ENCODE data around the gene MYO9A.
"Not testable (repeated sequence)": the region's sequence is repeated elsewhere in the genome, so short reads cannot be mapped to it uniquely, and the experiment has no call there.

The MYO9A gene

GRCh38 chr15:72086920-72087648 lies 30.9 kb downstream of the MYO9A start:
- no peak for DNase-seq

GRCh38 chr15:72086010-72086697 lies 31.8 kb downstream of the MYO9A start:
- DNase-seq, result no peak

DNA sequence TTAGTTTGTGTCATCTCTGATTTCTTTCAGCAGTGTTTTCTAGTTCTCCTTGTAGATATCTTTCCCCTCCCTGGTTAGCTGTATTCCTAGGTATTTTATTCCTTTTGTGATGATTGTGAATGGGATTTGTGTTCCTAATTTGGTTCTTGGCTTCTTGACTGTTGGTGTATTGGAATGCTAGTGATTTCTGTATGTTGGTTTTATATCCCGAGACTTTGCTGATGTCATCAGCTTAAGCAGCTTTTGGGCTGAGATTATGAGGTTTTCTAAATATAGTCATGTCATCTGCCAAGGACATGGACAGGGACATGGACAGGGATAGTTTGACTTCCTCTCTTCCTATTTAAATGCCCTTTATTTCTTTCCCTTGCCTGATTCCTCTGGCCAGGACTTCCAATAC lies 35.8 kb downstream of the MYO9A start:
- DNase-seq, result no peak

DNA sequence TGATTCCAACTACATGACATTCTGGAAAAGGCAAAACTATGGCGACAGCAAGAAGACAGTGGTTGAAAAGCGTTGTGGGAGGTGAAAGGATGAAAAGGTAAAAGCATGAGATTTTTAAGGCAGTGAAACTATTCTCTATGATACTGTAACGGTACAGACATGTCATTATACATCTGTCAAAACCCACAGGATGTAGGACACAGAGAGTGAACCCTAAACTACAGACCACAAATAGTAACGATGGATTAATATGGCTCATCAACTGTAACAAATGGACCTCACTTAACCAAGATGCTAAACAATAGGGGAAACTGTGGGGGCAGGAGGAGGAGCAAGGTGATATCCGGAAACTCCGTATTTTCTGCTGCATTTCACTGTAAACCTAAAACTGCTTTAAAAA lies 39.1 kb downstream of the MYO9A start:
- DNase-seq, result no peak

DNA sequence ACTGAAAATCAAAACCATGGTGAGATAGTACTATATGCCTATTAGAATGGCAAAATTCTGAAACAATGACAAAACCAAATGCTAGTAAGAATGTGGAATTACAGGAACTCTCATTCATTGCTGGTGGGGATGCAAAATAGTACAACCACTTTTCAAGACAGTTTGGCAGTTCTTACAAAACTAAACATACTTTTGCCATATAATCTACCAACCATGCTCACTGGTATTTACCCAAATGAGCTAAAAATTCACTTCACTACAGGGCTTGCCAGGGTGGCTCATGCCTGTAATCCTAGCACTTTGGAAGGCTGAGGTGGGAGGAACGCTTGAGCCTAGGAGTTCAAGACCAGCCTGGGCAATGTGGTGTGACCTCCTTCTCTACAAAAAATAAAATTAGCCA lies 40.0 kb downstream of the MYO9A start:
- no peak for DNase-seq

DNA sequence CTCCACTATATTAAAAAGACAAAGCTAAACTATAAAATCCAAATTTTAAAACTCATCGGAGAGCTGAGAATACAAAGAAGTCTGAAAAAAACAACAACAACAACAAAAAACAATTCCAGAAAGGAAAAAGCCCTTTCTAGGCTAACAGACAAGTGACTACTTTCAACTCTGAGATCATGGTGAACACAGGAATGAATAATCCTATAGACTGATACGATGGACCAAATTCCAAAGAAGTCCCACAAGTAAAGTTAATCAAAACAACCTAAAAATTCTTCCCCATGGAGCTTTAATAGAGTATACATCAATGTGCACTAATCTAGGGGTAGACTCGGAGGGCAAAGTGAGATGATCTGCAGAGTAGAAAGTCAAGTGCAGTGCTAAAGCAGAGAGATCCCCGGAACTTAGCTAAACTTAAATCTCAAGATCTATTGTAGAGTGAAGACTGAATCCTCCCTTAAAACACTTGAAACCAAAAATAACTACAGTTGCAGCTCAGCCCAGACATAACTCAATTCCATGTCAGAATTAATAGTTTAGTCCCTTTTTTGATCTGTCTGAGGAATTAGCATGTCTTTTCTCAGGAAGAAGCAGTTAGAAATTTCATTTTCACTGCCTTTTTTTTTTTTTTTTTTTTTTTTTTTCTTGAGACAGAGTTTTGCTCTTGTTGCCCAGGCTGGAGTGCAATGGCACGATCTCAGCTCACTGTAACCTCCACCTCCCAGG lies 43.5 kb downstream of the MYO9A start:
- DNase-seq, result no peak

DNA sequence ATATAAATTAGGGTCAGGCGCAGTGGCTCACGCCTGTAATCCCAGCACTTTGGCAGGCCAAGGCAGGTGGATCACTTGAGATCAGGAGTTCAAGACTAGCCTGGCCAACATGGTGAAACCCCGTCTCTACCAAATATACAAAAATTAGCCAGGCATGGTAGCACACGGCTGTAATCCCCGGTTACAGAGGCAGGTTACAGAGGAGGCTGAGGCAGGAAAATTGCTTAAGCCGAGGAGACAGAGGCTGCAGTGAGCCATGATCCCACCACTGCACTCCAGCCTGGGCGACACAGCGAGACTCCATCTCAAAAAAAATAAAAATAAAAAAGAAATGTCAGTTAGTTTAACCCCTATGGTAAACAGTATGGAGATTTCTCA lies 46.5 kb downstream of the MYO9A start:
- not testable (repeated sequence) for DNase-seq

DNA sequence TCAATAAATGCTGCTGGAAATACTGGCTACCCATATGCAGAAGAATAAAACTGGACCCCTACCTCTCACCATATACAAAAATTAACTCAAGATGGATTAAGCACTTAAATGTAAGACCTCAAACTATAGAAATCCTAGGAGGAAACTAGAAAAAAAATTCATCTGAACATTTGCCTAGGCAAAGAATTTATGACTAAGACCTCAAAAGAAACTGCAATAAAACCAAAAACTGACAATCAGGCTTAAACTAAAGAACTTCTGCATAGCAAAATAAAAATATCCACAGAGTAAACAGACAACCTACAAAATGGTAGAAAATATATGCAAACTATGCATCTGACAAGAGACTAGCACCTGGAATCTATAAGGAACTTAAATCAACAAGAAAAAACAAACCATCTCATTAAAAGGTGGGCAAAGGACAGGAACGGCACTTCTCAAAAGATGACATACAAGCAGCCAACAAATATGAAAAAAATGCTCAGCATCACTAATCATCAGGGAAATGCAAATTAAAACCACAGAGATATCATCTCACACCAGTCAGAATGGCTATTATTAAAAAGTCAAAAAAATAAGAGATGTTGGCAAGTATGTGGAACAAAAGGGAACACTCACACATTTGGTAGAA lies 47.0 kb downstream of the MYO9A start:
- no peak for DNase-seq

DNA sequence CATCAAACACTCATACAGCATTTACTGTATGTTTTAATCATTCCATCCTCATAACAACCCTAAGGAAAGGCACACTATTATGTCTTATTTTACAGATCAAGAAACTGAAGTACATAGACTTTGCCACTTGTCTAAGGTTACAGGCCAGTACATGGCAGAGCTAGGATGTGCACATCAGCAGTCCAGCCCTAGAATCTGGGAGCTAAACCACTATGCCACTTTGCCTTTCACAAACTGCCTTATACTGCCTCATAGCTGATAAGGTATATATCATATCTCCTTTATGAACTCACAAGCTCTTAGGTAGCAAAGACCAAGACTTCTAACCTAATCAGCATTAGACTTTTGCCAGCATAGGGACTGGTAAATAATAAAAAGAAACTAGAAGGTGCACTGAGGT lies 49.1 kb downstream of the MYO9A start:
- no peak for DNase-seq

DNA sequence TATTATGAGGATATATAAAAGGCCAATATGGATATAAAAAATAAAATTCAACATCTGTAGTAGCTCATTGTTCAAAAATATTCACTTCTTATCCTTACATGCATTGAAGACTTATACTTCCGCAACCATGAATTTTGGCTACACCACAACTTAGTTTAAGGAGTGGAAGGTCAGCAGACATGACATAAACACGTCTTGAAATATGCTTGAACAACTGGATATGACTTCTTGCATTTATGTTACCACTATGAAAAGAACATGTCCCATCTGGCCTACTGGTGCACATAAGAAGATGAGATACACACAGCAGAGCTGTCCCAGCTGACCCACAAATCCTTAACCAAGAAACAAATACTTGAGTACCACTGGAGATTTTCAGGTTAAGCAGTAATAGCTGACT lies 52.1 kb downstream of the MYO9A start:
- DNase-seq, result no peak

- no peak for DNase-seq
These were observed 54.8 kb downstream of the MYO9A start for GRCh38 chr15:72063186-72063585.

GRCh38 chr15:72062319-72062718 lies 55.6 kb downstream of the MYO9A start:
- no peak for DNase-seq

DNA sequence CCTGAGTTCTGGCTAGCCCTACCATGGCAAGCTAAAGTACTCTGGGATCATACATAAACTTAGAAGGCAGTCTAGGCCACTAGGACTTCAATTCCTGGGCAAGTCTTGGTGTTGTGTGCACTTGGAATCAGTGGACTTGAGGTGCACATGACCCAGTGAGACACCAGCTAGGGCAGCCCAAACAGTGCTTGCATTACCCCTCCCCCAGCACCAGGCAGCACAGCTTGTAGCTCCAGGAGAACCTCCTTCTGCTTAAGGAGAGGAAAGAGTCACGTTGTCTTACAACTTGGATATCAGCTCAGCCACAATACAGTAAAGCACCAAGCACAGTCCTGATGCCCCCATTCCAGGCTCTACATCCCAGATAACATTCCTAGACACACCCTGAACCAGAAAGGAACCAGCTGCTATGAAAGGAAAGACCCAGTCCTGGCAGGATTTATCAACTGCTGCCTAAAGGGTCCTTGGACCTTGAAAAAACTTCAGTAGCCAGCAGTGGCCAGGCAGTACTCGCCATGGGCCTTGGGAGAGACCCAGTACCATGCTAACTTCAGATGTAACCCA lies 57.2 kb downstream of the MYO9A start:
- DNase-seq, result no peak

DNA sequence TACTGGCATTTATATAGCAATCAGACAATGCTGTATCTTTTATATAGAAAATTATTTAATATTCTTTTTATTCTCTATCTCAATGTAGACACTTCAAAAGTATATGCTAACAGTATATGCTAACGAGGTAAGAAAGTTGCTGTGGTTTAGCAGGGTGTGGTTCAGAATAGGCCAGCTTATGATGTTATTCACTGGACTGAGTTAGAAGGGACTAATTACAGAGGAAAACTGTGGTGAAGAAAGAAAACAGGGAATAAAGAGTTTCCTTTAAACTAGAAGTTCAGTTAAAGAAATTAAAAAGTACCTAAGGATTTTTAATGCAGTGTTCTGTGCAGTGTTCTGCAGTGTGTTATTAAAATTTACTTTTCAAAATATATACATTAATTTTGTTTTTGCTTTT lies 59.4 kb downstream of the MYO9A start:
- DNase-seq, result no peak

- no peak for DNase-seq
These were observed 60.3 kb downstream of the MYO9A start for GRCh38 chr15:72057548-72058091.

DNA sequence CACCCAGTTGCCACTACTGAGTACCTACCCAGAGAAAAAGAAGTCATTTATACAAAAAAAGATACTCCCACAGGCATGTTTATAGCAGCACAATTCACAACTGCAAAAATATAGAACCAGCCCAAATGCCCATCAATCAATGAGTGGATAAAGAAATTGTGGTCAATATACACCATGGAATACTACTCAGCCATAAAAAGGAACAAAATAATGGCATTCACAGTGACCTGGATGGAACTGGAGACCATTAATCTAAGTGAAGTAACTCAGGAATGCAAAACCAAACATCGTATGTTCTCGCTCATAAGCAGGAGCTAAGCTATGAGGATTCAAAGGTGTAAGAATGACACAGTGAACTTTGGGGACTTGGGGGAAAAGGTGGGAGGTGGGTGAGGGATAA lies 61.7 kb downstream of the MYO9A start:
- not testable (repeated sequence) for DNase-seq

DNA sequence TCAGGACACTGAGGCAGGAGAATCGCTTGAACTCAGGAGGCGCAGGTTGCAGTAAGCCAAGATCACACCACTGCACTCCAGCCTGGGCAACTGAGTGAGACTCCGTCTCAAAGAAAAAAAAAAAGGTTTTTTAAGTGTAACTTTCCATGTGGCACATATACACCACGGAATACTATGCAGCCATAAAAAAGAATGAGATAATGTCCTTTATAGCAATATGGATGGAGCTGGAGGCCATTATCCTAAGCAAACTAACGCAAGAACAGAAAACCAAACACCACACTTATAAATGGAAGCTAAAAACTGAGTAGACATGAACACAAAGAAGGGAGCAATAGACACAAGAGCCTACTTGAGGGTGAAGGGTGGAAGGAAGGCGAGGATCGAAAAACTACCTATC lies 64.7 kb downstream of the MYO9A start:
- not testable (repeated sequence) for DNase-seq

GRCh38 chr15:72050700-72051099 lies 67.2 kb downstream of the MYO9A start:
- no peak for DNase-seq

GRCh38 chr15:72047020-72047419 lies 70.9 kb downstream of the MYO9A start:
- no peak for DNase-seq

GRCh38 chr15:72044956-72045355 lies 73.0 kb downstream of the MYO9A start:
- DNase-seq, result no peak

DNA sequence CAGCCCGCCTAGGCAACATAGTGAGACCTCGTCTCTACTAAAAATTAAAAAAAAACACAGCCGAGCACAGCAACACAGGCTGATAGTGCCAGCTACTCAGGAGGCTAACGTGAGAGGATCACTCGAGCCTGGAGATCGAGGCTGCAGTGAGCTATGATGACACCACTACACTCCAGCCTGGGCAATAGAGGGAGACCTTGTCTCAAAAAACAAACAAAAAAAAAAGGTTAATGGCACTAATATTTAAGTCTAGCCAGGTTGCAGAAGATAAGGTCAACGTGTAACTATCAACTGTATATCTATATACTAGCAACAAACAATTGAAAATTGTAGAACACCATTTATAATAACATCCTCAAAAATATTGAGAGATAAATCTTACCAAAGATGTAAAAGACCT lies 75.1 kb downstream of the MYO9A start:
- no peak for DNase-seq

GRCh38 chr15:72042054-72042453 lies 75.9 kb downstream of the MYO9A start:
- no peak for DNase-seq

DNA sequence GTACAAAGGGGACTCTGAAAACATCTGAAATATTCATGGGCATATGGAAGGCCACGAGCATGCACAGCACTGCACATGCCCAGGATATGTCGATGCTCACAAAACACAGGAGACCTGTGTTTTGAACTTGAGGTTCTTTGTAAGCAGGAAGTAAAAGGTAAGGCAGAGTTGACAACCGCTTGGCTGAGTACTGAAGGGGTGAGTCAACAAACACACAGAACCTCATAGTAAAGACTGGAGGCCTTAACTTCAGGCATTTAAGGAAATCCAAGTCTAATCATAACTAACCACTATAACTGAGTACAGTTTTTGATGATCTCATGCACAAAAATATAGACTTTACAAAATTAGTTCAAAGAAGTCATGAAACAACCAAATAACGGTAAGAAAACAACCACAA lies 80.6 kb downstream of the MYO9A start:
- DNase-seq, result no peak
